ENCODE measurements around the gene TMEM240. TPM values are rescaled to one million over a fixed set of nuclear protein-coding genes. Genes with fewer than 3 reads are reported as not detected.

TMEM240 gene
- total and polyA plus RNA-seq, 9 of the 15 experiments (the other 6 are each of a cell fraction or from before 2014, with no cell fraction given) = 0.24 to 2.0 (median 0.69) TPM; not detected in 5

DNA sequence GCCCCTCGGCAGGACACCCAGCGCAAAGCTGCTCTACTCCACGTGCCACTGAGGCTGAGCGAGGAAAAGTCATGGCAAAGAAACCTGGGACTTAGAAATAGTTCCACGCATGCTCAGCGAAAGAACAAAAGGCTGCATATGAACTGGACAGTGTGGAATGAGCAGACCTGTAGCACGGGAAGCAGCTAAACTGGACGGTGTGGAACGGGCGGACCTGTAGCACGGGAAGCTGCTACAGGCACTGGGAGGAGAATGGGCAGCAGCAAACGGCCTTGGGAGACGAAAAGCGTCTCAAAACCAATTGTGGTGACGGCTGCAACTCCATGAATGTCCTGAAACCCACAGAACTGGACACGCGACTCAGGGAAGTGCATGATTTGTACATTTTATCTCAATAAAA, 18.6 kb upstream of the TMEM240 start:
- peaks cover 3% of the 10 kb centered on the region for H3K9me1 ChIP-seq (ENCODE audit: control insufficient read depth, insufficient read depth, low read length)
- no peaks in the 10 kb centered on the region for H3K27me3 ChIP-seq (ENCODE audit: control insufficient read depth in 2 of 2, insufficient read depth in 2 of 2, low read length in 2 of 2)
- no peak for DNase-seq (ENCODE audit: extremely low read depth in 1 of 4, low spot score in 3 of 4)
- peaks cover 80% of the 10 kb centered on the region for H3K36me3 ChIP-seq (ENCODE audit: control insufficient read depth, insufficient read depth, low read length)
- TF ChIP-seq POLR2A (conservative IDR thresholded peaks at IDR 0.05) (peak; percentile 38; the same call in 1 of the 2 replicates), SLC30A9 (CRISPR knock-in tag; IDR thresholded peaks at IDR 0.05) (no peak), POLR2G (IDR thresholded peaks at IDR 0.05; ENCODE audit: low read depth, low read length) (peak; percentile 50; the same call in 1 of the 2 replicates), RERE (CRISPR knock-in tag; IDR thresholded peaks at IDR 0.05; ENCODE audit: borderline replicate concordance) (no peak)
- no peaks in the 10 kb centered on the region; the same call in 1 of the 2 replicates for H3K9me3 ChIP-seq (replicated peaks; ENCODE audit: control insufficient read depth, insufficient read depth, low read depth, low read length)
- in situ Hi-C loops (cut with MboI) = no loop called here
- peak; percentile 48 for FAIRE-seq
- intact Hi-C loops (cut with micrococcal nuclease) = no loop called here
- H4K20me1 ChIP-seq (replicated peaks; ENCODE audit: control insufficient read depth, insufficient read depth, low read length) = peaks cover 25% of the 10 kb centered on the region; the same call in 1 of the 2 replicates
- BruUV-seq (replicated peaks) = no TSS peak
- H3K9ac ChIP-seq (ENCODE audit: insufficient read depth in 1 of 2, low read depth in 2 of 2, low read length in 2 of 2) = no peak overlapping the region; a peak in 1 of 4 replicates
- 85% methylated on average over 17 of the region's 17 CpGs for whole genome bisulfite sequencing (ENCODE audit: insufficient coverage, low coverage, missing lambda C conversion rate)
- CTCF ChIA-PET (ENCODE audit: low intra/inter-chr PET ratio) = no interaction called here
- ATAC-seq = no peak
- no peak overlapping the region for H3K4me3 ChIP-seq
- H2AFZ ChIP-seq (ENCODE audit: low read depth, low read length) = no peak overlapping the region
- H3K79me2 ChIP-seq (ENCODE audit: control insufficient read depth, insufficient read depth, low read length) = peaks cover 48% of the 10 kb centered on the region
- no peak overlapping the region for H3K4me2 ChIP-seq (ENCODE audit: insufficient read depth, low read length)
- H3K27ac ChIP-seq (ENCODE audit: extremely low read depth, low read depth, low read length) = no peak overlapping the region
- H3K4me1 ChIP-seq (replicated peaks in 1 of 2; ENCODE audit: control insufficient read depth in 2 of 2, insufficient read depth in 2 of 2, low read length in 2 of 2) = peaks cover 0 to 32% of the 10 kb centered on the region in 2 experiments; a peak in 3 of 5 replicates
- POLR2A ChIA-PET = interaction anchor here (0.5 to 5.0 kb wide), 9 partner anchors 9 to 428 kb away, joined by 3 to 36 read pairs (median 3); no protein-coding TSS in a partner anchor
